GM19324 (cell line): ENCODE results near the gene ID3.

Experiments
- ATAC-seq: cut with Tn5 transposase; IDR thresholded peaks from one replicate; pipeline ENCODE4 v1.9.1; 2021; ENCODE audit warnings: mild to moderate bottlenecking, moderate library complexity; ENCODE audit not compliant: unreplicated experiment, low FRiP score

ID3 gene

GRCh38 chr1:23529146-23530086 is 29.9 kb downstream of the ID3 start:
- ATAC-seq = no peak

GRCh38 chr1:23528250-23528978 is 30.9 kb downstream of the ID3 start:
- ATAC-seq = no peak

- ATAC-seq = no peak
Measured at GRCh38 chr1:23527900-23528249, 31.4 kb downstream of the ID3 start.

GRCh38 chr1:23527366-23527765 is 31.9 kb downstream of the ID3 start:
- ATAC-seq = no peak

GRCh38 chr1:23526329-23527041 is 32.8 kb downstream of the ID3 start:
- ATAC-seq = no peak

GRCh38 chr1:23525558-23526250 is 33.6 kb downstream of the ID3 start:
- no peak for ATAC-seq

GRCh38 chr1:23524716-23525401 is 34.4 kb downstream of the ID3 start:
- ATAC-seq = no peak

GRCh38 chr1:23524163-23524562 is 35.1 kb downstream of the ID3 start:
- ATAC-seq = no peak

GRCh38 chr1:23522244-23522982 is 36.9 kb downstream of the ID3 start:
- ATAC-seq = no peak

- no peak for ATAC-seq
Measured at GRCh38 chr1:23521588-23521987, 37.7 kb downstream of the ID3 start.

- ATAC-seq = no peak
Measured at GRCh38 chr1:23517581-23517980, 41.7 kb downstream of the ID3 start.

- no peak for ATAC-seq
Measured at GRCh38 chr1:23515905-23516304, 43.4 kb downstream of the ID3 start.

GRCh38 chr1:23514111-23514679 is 45.1 kb downstream of the ID3 start:
- no peak for ATAC-seq

GRCh38 chr1:23509896-23510295 is 49.4 kb downstream of the ID3 start:
- ATAC-seq = no peak
